K562 (cell line): ENCODE results near the gene EYA3. TPM values are rescaled to one million over a fixed set of nuclear protein-coding genes. Genes with fewer than 3 reads are reported as not detected.
"Not testable (repeated sequence)": the region's sequence is repeated elsewhere in the genome, so short reads cannot be mapped to it uniquely, and the experiment has no call there.

Experiments used
- ATAC-seq: fragments of 200-7000 bp; cut with Tn5 transposase; 3 replicates; pipeline ENCODE4 v1.9.1; 2020; ENCODE audit warnings: moderate library complexity
- BruUV-seq: library from RNA; stranded (reverse); fragments of 400-500 nt; replicated peaks from 2 replicates; lab custom pipeline; 2021; lab: Mats Ljungman, UMichigan
- CTCF ChIA-PET: fragments of 300-600 bp; formaldehyde crosslinking; extraction: SDS; loops from one replicate; lab custom pipeline; 2021; ENCODE audit warnings: low intra/inter-chr PET ratio; lab: Yijun Ruan, JAX
- POLR2A ChIA-PET: fragments of 300-600, 350-650 bp; sonication (Branson Sonifier 250); formaldehyde crosslinking; extraction: SDS; loops from one replicate; lab custom pipeline; 2021; ENCODE audit warnings: antibody characterized with exemption, inconsistent platforms; lab: Yijun Ruan, JAX
- DNase-seq, 4 experiments: peaks; one replicate each; pipeline versions ENCODE4 v3.0.0 to v3.0.0-alpha.2; 2011 to 2018; ENCODE audit warnings: low spot score in 3 of 4, mixed read lengths in 3 of 4; ENCODE audit errors: extremely low read depth in 1 of 4
- FAIRE-seq: peaks from 2 replicates; lab custom pipeline; 2011; peaks lifted over from hg19 to GRCh38; lab: Jason Lieb, UNC
- H2AFZ ChIP-seq: 2 replicates; pipeline ENCODE4 v1.6.0; 2011; ENCODE audit warnings: low read depth, low read length, control low read depth, inconsistent platforms
- H3K27ac ChIP-seq: fragments of 200-600 bp; 3 replicates; pipeline ENCODE4 v1.8.0; 2011; ENCODE audit warnings: low read depth, mild to moderate bottlenecking, control low read depth, inconsistent platforms, low read length, moderate library complexity, mixed read lengths; ENCODE audit errors: extremely low read depth
- H3K27me3 ChIP-seq, 2 experiments: fragments of 300-600 bp in 1 of 2; 2 replicates in 1 of 2; 3 replicates in 1 of 2; pipeline versions ENCODE4 v1.6.0 to v1.8.0; 2011; ENCODE audit warnings: inconsistent platforms in 2 of 2, low read length in 2 of 2, mild to moderate bottlenecking in 1 of 2, mixed read lengths in 1 of 2, moderate library complexity in 1 of 2; ENCODE audit not compliant: control insufficient read depth in 2 of 2, insufficient read depth in 2 of 2
- H3K36me3 ChIP-seq: fragments of 300-600 bp; 3 replicates; pipeline ENCODE4 v1.8.0; 2011; ENCODE audit warnings: mild to moderate bottlenecking, low read length, inconsistent platforms; ENCODE audit not compliant: control insufficient read depth, insufficient read depth
- H3K4me1 ChIP-seq, 2 experiments: fragments of 200-600 bp in 1 of 2; replicated peaks in 1 of 2; 2 replicates in 1 of 2; 3 replicates in 1 of 2; pipeline versions ENCODE4 v1.5.1 to v1.8.0; 2011; ENCODE audit warnings: inconsistent platforms in 2 of 2, low read length in 2 of 2, mild to moderate bottlenecking in 1 of 2, mixed read lengths in 1 of 2, moderate library complexity in 1 of 2; ENCODE audit not compliant: control insufficient read depth in 2 of 2, insufficient read depth in 2 of 2
- H3K4me2 ChIP-seq: 2 replicates; pipeline ENCODE4 v1.6.1; 2011; ENCODE audit warnings: low read length, control low read depth, inconsistent platforms, mixed read lengths; ENCODE audit not compliant: insufficient read depth
- H3K4me3 ChIP-seq: fragments of 200-600 bp; sonication (generic), shearing (Covaris generic); 2 replicates; pipeline ENCODE4 v1.5.1; 2016; ENCODE audit warnings: control low read depth, inconsistent platforms
- H3K79me2 ChIP-seq: fragments of 200-600 bp; 3 replicates; pipeline ENCODE4 v1.8.0; 2011; ENCODE audit warnings: low read length, inconsistent platforms; ENCODE audit not compliant: control insufficient read depth, insufficient read depth
- H3K9ac ChIP-seq, 2 experiments: 2 replicates each; pipeline versions ENCODE4 v1.6.0 to v1.6.1; 2011; ENCODE audit warnings: low read depth in 2 of 2, low read length in 2 of 2, control low read depth in 1 of 2, inconsistent platforms in 1 of 2, mild to moderate bottlenecking in 1 of 2, mixed read lengths in 1 of 2; ENCODE audit not compliant: insufficient read depth in 1 of 2
- H3K9me1 ChIP-seq: one replicate; pipeline ENCODE4 v1.6.0; 2011; ENCODE audit warnings: inconsistent platforms, mild to moderate bottlenecking, low read length, moderate library complexity; ENCODE audit not compliant: control insufficient read depth, insufficient read depth
- H3K9me3 ChIP-seq: replicated peaks from 2 replicates; pipeline ENCODE4 v1.5.1; 2011; ENCODE audit warnings: low read depth, low read length, inconsistent platforms; ENCODE audit not compliant: control insufficient read depth, insufficient read depth
- H4K20me1 ChIP-seq: replicated peaks from 2 replicates; pipeline ENCODE4 v1.6.1; 2011; ENCODE audit warnings: low read length, inconsistent platforms, mixed read lengths; ENCODE audit not compliant: control insufficient read depth, insufficient read depth
- FOXP1 ChIP-seq: sonication (generic); formaldehyde crosslinking; IDR thresholded peaks from 2 replicates; pipeline ENCODE4 v1.8.0; 2022; ENCODE audit warnings: mild to moderate bottlenecking, missing genetic modification reagents
- NR2C1 ChIP-seq, 2 experiments: fragments of 450-650 bp; IDR thresholded peaks; 2 replicates each; pipeline ENCODE4 v1.6.1; 2017; ENCODE audit warnings: mild to moderate bottlenecking in 2 of 2, antibody characterized with exemption in 1 of 2, inconsistent platforms in 1 of 2, missing compliant biosample characterization in 1 of 2, missing genetic modification characterization in 1 of 2
- PHF20 ChIP-seq: fragments of 450-650 bp; IDR thresholded peaks from 2 replicates; pipeline ENCODE4 v1.6.1; 2018; ENCODE audit not compliant: partially characterized antibody
- RCOR1 ChIP-seq, 2 experiments: IDR thresholded peaks; 2 replicates each; pipeline ENCODE4 v1.6.1; 2012; ENCODE audit warnings: low read depth in 2 of 2, low read length in 2 of 2, borderline replicate concordance in 1 of 2, improper control_type of control experiment in 1 of 2
- ZBTB7A ChIP-seq: IDR thresholded peaks from 2 replicates; pipeline ENCODE4 v1.6.1; 2011; ENCODE audit warnings: low read depth, mild to moderate bottlenecking, low read length, moderate library complexity, borderline replicate concordance; ENCODE audit not compliant: control insufficient read depth
- WGBS: fragments of 100-300 bp; shearing (Covaris generic); methylation state at CpG from one replicate; pipeline ENCODE4 v1.1.6; 2016; ENCODE audit warnings: low coverage, mixed read lengths; ENCODE audit not compliant: insufficient coverage; ENCODE audit errors: missing lambda C conversion rate; 5-methylcytosine and 5-hydroxymethylcytosine counted together
- in situ Hi-C: fragments of 300-500 bp; cut with MboI; formaldehyde crosslinking; loops from 4 replicates; pipeline ENCODE4 v1.15.0; 2018; ENCODE audit warnings: inconsistent platforms, mixed read lengths
- intact Hi-C: fragments of 100-400 bp; cut with micrococcal nuclease; formaldehyde crosslinking; loops from 2 replicates; pipeline ENCODE4 v1.14.2; 2022
- polyA plus RNA-seq, 8 experiments: library from polyadenylated mRNA; depleted of rRNA in 4 of 8; stranded (reverse) in 5 of 8; unstranded in 3 of 8; fragments of >200 nt; fragmentation: Nextera tagmentation in 2 of 8; fragmentation: Illumina TruSeq in 1 of 8; extraction: Ambion mirVana in 2 of 8; extraction: Trizol in 1 of 8; gene quantifications; 2 replicates each; pipeline versions ENCODE4 v1.2.1 to v1.2.3, GENCODE V29; 2011 to 2014; ENCODE audit warnings: inconsistent platforms in 1 of 8, missing spikeins in 1 of 8
- total RNA-seq, 7 experiments: library from RNA; depleted of rRNA in 6 of 7; stranded (reverse); fragments of >200 nt in 6 of 7; fragmentation: Illumina TruSeq in 2 of 7; extraction: Trizol in 2 of 7; gene quantifications; 2 replicates each; pipeline versions ENCODE4 v1.2.1 to v1.2.3, GENCODE V29; 2011 to 2021; ENCODE audit warnings: low replicate concordance in 1 of 7

Gene EYA3
- total and polyA plus RNA-seq, 9 of the 15 experiments (the other 6 are each of a cell fraction or from before 2014, with no cell fraction given), result 21.7 to 64.0 (median 43.6) TPM

- peaks cover 81% of the 10 kb centered on the region for H3K36me3 ChIP-seq
- no peaks in the 10 kb centered on the region for H3K9me3 ChIP-seq
- H2AFZ ChIP-seq, result no peak overlapping the region
- no peak for ATAC-seq
- WGBS, result 88% methylated on average over 1 of the region's 1 CpG
- no peak for FAIRE-seq
- H3K4me3 ChIP-seq, result no peak overlapping the region
- no peaks in the 10 kb centered on the region for H3K9me1 ChIP-seq
- H3K9ac ChIP-seq, result no peak overlapping the region
- TF ChIP-seq ZBTB7A (no peak), PHF20 (no peak), NR2C1 (IDR thresholded peaks at IDR 0.05) (no peak), NR2C1 (tag; IDR thresholded peaks at IDR 0.05) (no peak), RCOR1 (IDR thresholded peaks at IDR 0.05; ENCODE audit: borderline replicate concordance in 1 of 2, low read depth in 2 of 2, low read length in 2 of 2) (no peak)
- DNase-seq, result no peak
- H3K79me2 ChIP-seq, result no peaks in the 10 kb centered on the region
- intact Hi-C loops (no loop called here), in situ Hi-C loops (no loop called here)
- no peak overlapping the region for H3K4me2 ChIP-seq
- H4K20me1 ChIP-seq, result no peaks in the 10 kb centered on the region
- H3K27me3 ChIP-seq, result no peaks in the 10 kb centered on the region
- BruUV-seq, result no TSS peak
- no peak overlapping the region for H3K27ac ChIP-seq
- no peaks in the 10 kb centered on the region for H3K4me1 ChIP-seq
- ChIA-PET CTCF (no interaction called here), POLR2A (interaction anchor here (0.6 to 1.0 kb wide), 2 partner anchors 44 to 47 kb away, joined by 3 read pairs; no protein-coding TSS in a partner anchor)
Observed at GRCh38 chr1:28010969-28011368, 77.4 kb downstream of the EYA3 start.

- CTCF ChIA-PET, H3K4me2 ChIP-seq, FAIRE-seq, DNase-seq, H3K9me1 ChIP-seq, H3K9ac ChIP-seq, H4K20me1 ChIP-seq, ATAC-seq, in situ Hi-C loops, H3K9me3 ChIP-seq, H3K4me3 ChIP-seq, H2AFZ ChIP-seq, H3K27ac ChIP-seq, H3K27me3 ChIP-seq, intact Hi-C loops, H3K4me1 ChIP-seq, BruUV-seq, H3K79me2 ChIP-seq: not testable (repeated sequence)
- TF ChIP-seq FOXP1 (CRISPR knock-in tag), result peak; percentile 85
- WGBS, result 99% methylated on average over 8 of the region's 8 CpGs
- POLR2A ChIA-PET, result interaction anchor here (0.5 to 1.6 kb wide), 2 partner anchors 56 to 92 kb away, joined by 4 to 5 read pairs; no protein-coding TSS in a partner anchor
- peaks cover 68% of the 10 kb centered on the region for H3K36me3 ChIP-seq
Observed at GRCh38 chr1:28003117-28003516, 85.3 kb downstream of the EYA3 start.
